SIG-M5 treated with dmso at 0.1 percent for 504 hours (cell line): Measurements from ENCODE around the gene AHCYL2.

Experiments used
- DNase-seq: peaks from one replicate; lab custom pipeline; 2025; ENCODE audit not compliant: unreplicated experiment; lab: John Stamatoyannopoulos, UW

Gene AHCYL2

GRCh38 chr7:129224251-129225205, at the start of gene AHCYL2:
Gene AHCYL2 (plus strand): TSS chr7:129225030.
- DNase-seq: peak; percentile 99

GRCh38 chr7:129176916-129177710, 47.7 kb upstream of the AHCYL2 start:
- no peak for DNase-seq

- no peak for DNase-seq
Observed at GRCh38 chr7:129184981-129185670, 39.7 kb upstream of the AHCYL2 start.

GRCh38 chr7:129186749-129187260, 38.0 kb upstream of the AHCYL2 start:
- DNase-seq: no peak

GRCh38 chr7:129187681-129188371, 37.0 kb upstream of the AHCYL2 start:
- DNase-seq: no peak

GRCh38 chr7:129188372-129188891, 36.4 kb upstream of the AHCYL2 start, which contains the start of gene SMO:
Gene SMO (plus strand): TSS chr7:129188633. CDS start chr7:129189152, 519 bp downstream.
- DNase-seq: no peak

- DNase-seq: no peak
Observed at GRCh38 chr7:129188892-129189660, 35.8 kb upstream of the AHCYL2 start.

GRCh38 chr7:129189661-129190310, 35.0 kb upstream of the AHCYL2 start:
- no peak for DNase-seq

GRCh38 chr7:129191272-129191671, 33.6 kb upstream of the AHCYL2 start:
- DNase-seq: no peak

- DNase-seq: no peak
Observed at GRCh38 chr7:129193892-129194291, 30.9 kb upstream of the AHCYL2 start.

GRCh38 chr7:129197771-129198170, 27.1 kb upstream of the AHCYL2 start:
- DNase-seq: no peak

GRCh38 chr7:129199406-129199805, 25.4 kb upstream of the AHCYL2 start:
- no peak for DNase-seq

GRCh38 chr7:129202058-129202777, 22.6 kb upstream of the AHCYL2 start:
- DNase-seq: no peak

GRCh38 chr7:129203050-129203741, 21.6 kb upstream of the AHCYL2 start:
- DNase-seq: no peak

- DNase-seq: no peak
Observed at GRCh38 chr7:129205126-129205818, 19.6 kb upstream of the AHCYL2 start.

- no peak for DNase-seq
Observed at GRCh38 chr7:129205987-129206785, 18.6 kb upstream of the AHCYL2 start.
